NT2/D1 (cell line): ENCODE results near the gene GRM2.

Source experiments
- SUZ12 ChIP-seq: IDR thresholded peaks from 2 replicates; pipeline ENCODE4 v1.6.1; 2011; ENCODE audit not compliant: insufficient read length, insufficient read depth; ENCODE audit errors: extremely low read depth
- YY1 ChIP-seq: IDR thresholded peaks from 2 replicates; pipeline ENCODE4 v1.6.1; 2011; ENCODE audit not compliant: insufficient read length, insufficient read depth

DNA sequence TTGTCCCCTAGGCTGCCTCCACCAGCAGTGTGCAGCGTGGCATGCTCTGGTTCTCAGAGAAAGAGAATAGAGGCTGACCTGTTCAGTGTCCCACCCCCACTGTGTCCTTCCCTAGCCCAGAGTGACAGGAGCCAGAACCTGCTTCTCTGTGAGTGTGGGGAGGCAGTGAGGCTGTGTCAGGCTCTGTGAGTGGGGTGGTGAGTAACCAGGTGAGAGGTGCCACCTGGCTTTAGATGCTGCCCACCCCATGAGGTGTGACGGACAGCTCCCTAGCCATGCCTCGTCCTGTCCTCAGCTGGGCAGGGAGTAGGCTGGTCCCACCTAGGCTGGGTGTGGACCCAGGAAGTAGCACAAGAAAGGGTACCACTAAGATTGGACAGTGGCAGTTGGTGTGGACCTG is 29.5 kb upstream of the GRM2 start:
- TF ChIP-seq SUZ12: no peak
- TF ChIP-seq YY1: no peak
